Lower leg skin (tissue), 4 donors: ENCODE results near the gene LRIT1. TPM values are rescaled to one million over a fixed set of nuclear protein-coding genes. Genes with fewer than 3 reads are reported as not detected.
A peak's percentile ranks its signal among the peaks of the same experiment; 100 is the strongest.

ENCODE experiments used
- DNase-seq, 2 donors: peaks; one replicate each; pipeline ENCODE4 v3.0.0-alpha.2; 2019; ENCODE audit warnings: low spot score in 2 of 2
- H3K4me3 ChIP-seq: fragments of 200-600 bp; sonication (generic); 2 replicates; pipeline ENCODE4 v1.5.1; 2017; ENCODE audit warnings: mild to moderate bottlenecking, low read depth; ENCODE audit not compliant: poor library complexity, severe bottlenecking
- CTCF ChIP-seq, 3 donors: fragments of 450-650 bp; IDR thresholded peaks; one replicate each; pipeline ENCODE4 v1.5.1; 2016; ENCODE audit warnings: antibody characterized with exemption in 3 of 3, mild to moderate bottlenecking in 3 of 3, moderate library complexity in 2 of 3
- POLR2A ChIP-seq, 2 donors: fragments of 450-650 bp; IDR thresholded peaks; one replicate each; pipeline ENCODE4 v1.6.1; 2016 to 2017; ENCODE audit warnings: antibody characterized with exemption in 2 of 2, mild to moderate bottlenecking in 1 of 2, moderate library complexity in 1 of 2
- WGBS, 2 donors: methylation state at CpG; one replicate each; pipeline ENCODE4 v1.1.5; 2018; 5-methylcytosine and 5-hydroxymethylcytosine counted together
- intact Hi-C: fragments of 100-400 bp; cut with DNase I; formaldehyde crosslinking; loops from one replicate; pipeline ENCODE4 v1.15.0; 2023; ENCODE audit warnings: low total_unique reads
- total RNA-seq, 4 donors: library from RNA; depleted of rRNA; stranded (reverse); fragments of >200 nt; gene quantifications; one replicate each; pipeline ENCODE4 v1.1.0, GENCODE V29; 2016

Gene LRIT1
- total RNA-seq, 4 donors from 2014 or later: 0.19 TPM; not detected in 3

- no peak for DNase-seq
- TF ChIP-seq CTCF (IDR thresholded peaks at IDR 0.05) (no peak), POLR2A (IDR thresholded peaks at IDR 0.05) (no peak)
- intact Hi-C loops: no loop called here
- H3K4me3 ChIP-seq: no peak overlapping the region
- 57 to 62% methylated on average over 7 of the region's 7 CpGs for WGBS, 2 donors
These were observed 43.0 kb downstream of the LRIT1 start for GRCh38 chr10:84198206-84198915.

DNA sequence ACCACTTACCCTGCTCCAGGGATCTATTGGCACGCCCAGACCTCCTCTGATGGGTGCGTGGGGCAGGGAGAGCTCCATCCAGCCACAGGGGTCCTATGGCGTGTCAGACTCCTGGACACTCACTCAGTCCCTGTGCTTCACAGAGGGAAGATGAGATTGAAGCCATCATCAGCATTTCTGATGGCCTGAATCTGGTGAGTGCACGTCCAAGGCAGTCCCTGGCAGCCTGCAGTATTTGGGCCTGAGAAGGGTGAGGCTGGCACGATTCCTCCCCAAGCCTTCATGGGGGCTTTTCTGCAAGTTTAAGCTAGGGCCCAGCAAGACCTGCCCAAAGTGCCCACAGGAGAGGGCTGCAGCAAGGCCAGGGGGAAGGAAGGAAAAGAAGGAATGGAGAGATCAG lies 43.7 kb downstream of the LRIT1 start:
- no peak overlapping the region for H3K4me3 ChIP-seq
- 50 to 61% methylated on average over 5 of the region's 5 CpGs for WGBS, 2 donors
- DNase-seq: no peak
- intact Hi-C loops: no loop called here
- TF ChIP-seq POLR2A (IDR thresholded peaks at IDR 0.05): no peak
- no peak for TF ChIP-seq CTCF (IDR thresholded peaks at IDR 0.05)

DNA sequence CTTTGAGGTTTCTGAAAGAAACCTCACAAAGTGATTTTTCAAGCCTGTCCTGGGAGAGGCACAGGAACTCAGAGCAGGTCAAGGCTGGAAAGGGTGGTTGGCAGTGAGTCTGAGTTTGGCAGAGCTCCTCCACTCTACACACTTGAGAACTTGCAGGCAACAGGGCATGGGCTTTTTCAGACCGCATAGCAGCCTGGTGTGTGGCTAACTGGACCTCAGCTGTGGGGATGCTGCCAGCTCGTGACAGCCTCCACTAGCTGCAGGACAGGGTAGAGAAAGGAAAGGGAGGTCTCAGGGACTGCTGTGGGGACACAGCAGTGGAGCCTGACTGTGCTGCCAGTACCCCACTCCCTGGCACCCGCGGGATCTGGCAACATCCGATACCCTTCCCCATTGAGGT lies 44.4 kb downstream of the LRIT1 start:
- intact Hi-C loops: no loop called here
- DNase-seq: no peak
- no peak overlapping the region for H3K4me3 ChIP-seq
- WGBS, 2 donors: 50 to 56% methylated on average over 5 of the region's 5 CpGs
- TF ChIP-seq POLR2A (IDR thresholded peaks at IDR 0.05) (no peak), CTCF (IDR thresholded peaks at IDR 0.05) (no peak)

- TF ChIP-seq CTCF (IDR thresholded peaks at IDR 0.05) (no peak), POLR2A (IDR thresholded peaks at IDR 0.05) (no peak)
- 15 to 23% methylated on average over 4 of the region's 4 CpGs for WGBS, 2 donors
- intact Hi-C loops: no loop called here
- H3K4me3 ChIP-seq: no peak overlapping the region
- no peak for DNase-seq
These were observed 45.3 kb downstream of the LRIT1 start for GRCh38 chr10:84196083-84196482.

DNA sequence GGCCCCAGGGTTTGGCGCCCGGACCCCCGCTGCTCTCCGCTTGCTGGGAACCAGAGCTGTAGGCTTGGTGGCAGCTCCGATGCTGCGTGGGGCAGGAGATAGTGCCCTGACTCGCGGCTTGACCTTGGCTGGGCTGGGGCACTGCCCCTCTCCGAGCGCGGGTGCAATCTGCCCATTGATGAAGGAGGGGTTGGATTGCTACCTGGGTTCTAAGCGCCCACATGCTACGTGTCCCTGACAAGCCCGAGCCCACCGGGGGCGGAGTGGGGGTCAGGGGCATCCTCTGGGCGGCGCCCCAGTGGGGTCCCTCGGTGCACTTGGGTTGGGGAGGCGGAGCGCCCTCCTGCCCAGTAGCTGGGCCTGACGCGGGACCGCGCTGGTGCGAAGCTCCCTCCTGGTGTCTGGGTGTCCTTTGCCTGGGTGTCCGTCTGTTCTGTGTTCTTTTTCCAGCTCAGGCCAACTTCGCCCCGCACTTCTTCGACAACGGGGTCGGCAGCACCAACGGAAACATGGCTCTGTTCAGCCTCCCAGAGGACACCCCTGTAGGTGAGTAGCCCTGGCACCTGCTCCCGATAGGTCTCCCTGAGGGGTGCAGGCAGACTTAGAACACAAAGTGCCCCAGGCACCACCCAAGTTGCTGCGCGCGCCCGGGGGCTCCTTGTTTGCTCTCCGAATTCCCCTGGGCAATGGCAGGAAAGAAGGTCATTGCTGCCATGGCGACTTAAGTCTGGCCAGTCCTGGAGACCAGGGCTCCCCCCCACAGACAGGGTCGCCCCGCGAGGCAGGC lies 46.1 kb downstream of the LRIT1 start:
- DNase-seq: peak in 1 of 2 donors; percentile 82
- TF ChIP-seq CTCF (IDR thresholded peaks at IDR 0.05) (no peak), POLR2A (IDR thresholded peaks at IDR 0.05) (no peak)
- 16 to 22% methylated on average over 36 to 38 of the region's 43 CpGs for WGBS, 2 donors
- H3K4me3 ChIP-seq: peak overlapping the region; percentile 9
- intact Hi-C loops: no loop called here
